ENCODE data around the gene MEGF8. TPM values are rescaled to one million over a fixed set of nuclear protein-coding genes. Genes with fewer than 3 reads are reported as not detected.

Gene MEGF8
- polyA plus RNA-seq, 1 donor from 2014 or later = 21.5 TPM

- H3K79me2 ChIP-seq (replicated peaks; ENCODE audit: insufficient read depth, low read length) = peaks cover 40% of the 10 kb centered on the region
- no peak overlapping the region for H2AFZ ChIP-seq (ENCODE audit: low read depth, low read length)
- peak overlapping the region; percentile 93 for H3K4me3 ChIP-seq (ENCODE audit: low read length)
- no peaks in the 10 kb centered on the region for H3F3A ChIP-seq (ENCODE audit: insufficient read depth, low read length, poor library complexity, severe bottlenecking)
- H3K36me3 ChIP-seq (ENCODE audit: insufficient read depth, low read length) = no peaks in the 10 kb centered on the region
- H4K20me1 ChIP-seq (ENCODE audit: insufficient read depth) = no peaks in the 10 kb centered on the region
- TF ChIP-seq RAD21 (conservative IDR thresholded peaks at IDR 0.05) = no peak
- TF ChIP-seq EP300 (conservative IDR thresholded peaks at IDR 0.05; ENCODE audit: poor library complexity, severe bottlenecking) = no peak
- TF ChIP-seq MXI1 (conservative IDR thresholded peaks at IDR 0.05; ENCODE audit: poor library complexity, severe bottlenecking) = no peak
- no peak for TF ChIP-seq EZH2 (IDR thresholded peaks at IDR 0.05; ENCODE audit: borderline replicate concordance, insufficient read depth, low read length, poor library complexity, severe bottlenecking)
- TF ChIP-seq POLR2AphosphoS5 (IDR thresholded peaks at IDR 0.05) = no peak
- no peak for TF ChIP-seq TAF1 (IDR thresholded peaks at IDR 0.05; ENCODE audit: low read depth)
- TF ChIP-seq REST (IDR thresholded peaks at IDR 0.05; ENCODE audit: borderline replicate concordance) = no peak
- TF ChIP-seq CTCF (IDR thresholded peaks at IDR 0.05; ENCODE audit: poor library complexity, severe bottlenecking) = no peak
- TF ChIP-seq SMC3 (conservative IDR thresholded peaks at IDR 0.05; ENCODE audit: poor library complexity) = no peak
- peaks cover 24% of the 10 kb centered on the region for H3K27me3 ChIP-seq (ENCODE audit: insufficient read depth, low read depth, low read length)
- peak overlapping the region; percentile 29 for H3K9ac ChIP-seq (ENCODE audit: low read length)
- no peaks in the 10 kb centered on the region for H3K9me2 ChIP-seq (ENCODE audit: insufficient read depth, low read length)
- no peak overlapping the region for H3K27ac ChIP-seq (ENCODE audit: low read length)
- no peaks in the 10 kb centered on the region for H3K9me3 ChIP-seq (ENCODE audit: low read length)
- H3K4me2 ChIP-seq (ENCODE audit: low read length) = peak overlapping the region; percentile 58
Measured at GRCh38 chr19:42327381-42327780, 1.9 kb downstream of the MEGF8 start.

- Histone ChIP-seq H3K9me3 (ENCODE audit: low read length) (no peaks in the 10 kb centered on the region), H3K9ac (ENCODE audit: low read length) (peak overlapping the region; percentile 38), H3K79me2 (replicated peaks; ENCODE audit: insufficient read depth, low read length) (peaks cover 40% of the 10 kb centered on the region), H3K27me3 (ENCODE audit: insufficient read depth, low read depth, low read length) (peaks cover 20% of the 10 kb centered on the region), H3K36me3 (ENCODE audit: insufficient read depth, low read length) (no peaks in the 10 kb centered on the region), H2AFZ (ENCODE audit: low read depth, low read length) (no peak overlapping the region), H3F3A (ENCODE audit: insufficient read depth, low read length, poor library complexity, severe bottlenecking) (no peaks in the 10 kb centered on the region), H3K4me3 (ENCODE audit: low read length) (peak overlapping the region; percentile 93), H3K27ac (ENCODE audit: low read length) (no peak overlapping the region), H4K20me1 (ENCODE audit: insufficient read depth) (no peaks in the 10 kb centered on the region), H3K4me2 (ENCODE audit: low read length) (peak overlapping the region; percentile 35), H3K9me2 (ENCODE audit: insufficient read depth, low read length) (no peaks in the 10 kb centered on the region)
- no peak for TF ChIP-seq CTCF (IDR thresholded peaks at IDR 0.05; ENCODE audit: poor library complexity, severe bottlenecking)
- TF ChIP-seq MXI1 (conservative IDR thresholded peaks at IDR 0.05; ENCODE audit: poor library complexity, severe bottlenecking) = no peak
- TF ChIP-seq RAD21 (conservative IDR thresholded peaks at IDR 0.05) = no peak
- TF ChIP-seq TAF1 (IDR thresholded peaks at IDR 0.05; ENCODE audit: low read depth) = no peak
- TF ChIP-seq EP300 (conservative IDR thresholded peaks at IDR 0.05; ENCODE audit: poor library complexity, severe bottlenecking) = no peak
- TF ChIP-seq REST (IDR thresholded peaks at IDR 0.05; ENCODE audit: borderline replicate concordance) = no peak
- TF ChIP-seq SMC3 (conservative IDR thresholded peaks at IDR 0.05; ENCODE audit: poor library complexity) = no peak
- no peak for TF ChIP-seq EZH2 (IDR thresholded peaks at IDR 0.05; ENCODE audit: borderline replicate concordance, insufficient read depth, low read length, poor library complexity, severe bottlenecking)
- TF ChIP-seq POLR2AphosphoS5 (IDR thresholded peaks at IDR 0.05) = no peak
Measured at GRCh38 chr19:42328106-42328505, 2.7 kb downstream of the MEGF8 start.

All from neural cell (in vitro differentiated cells).